Measurements from ENCODE around the gene PSMD11.
"Not testable (repeated sequence)": the region's sequence is repeated elsewhere in the genome, so short reads cannot be mapped to it uniquely, and the experiment has no call there.

PSMD11 gene

DNA sequence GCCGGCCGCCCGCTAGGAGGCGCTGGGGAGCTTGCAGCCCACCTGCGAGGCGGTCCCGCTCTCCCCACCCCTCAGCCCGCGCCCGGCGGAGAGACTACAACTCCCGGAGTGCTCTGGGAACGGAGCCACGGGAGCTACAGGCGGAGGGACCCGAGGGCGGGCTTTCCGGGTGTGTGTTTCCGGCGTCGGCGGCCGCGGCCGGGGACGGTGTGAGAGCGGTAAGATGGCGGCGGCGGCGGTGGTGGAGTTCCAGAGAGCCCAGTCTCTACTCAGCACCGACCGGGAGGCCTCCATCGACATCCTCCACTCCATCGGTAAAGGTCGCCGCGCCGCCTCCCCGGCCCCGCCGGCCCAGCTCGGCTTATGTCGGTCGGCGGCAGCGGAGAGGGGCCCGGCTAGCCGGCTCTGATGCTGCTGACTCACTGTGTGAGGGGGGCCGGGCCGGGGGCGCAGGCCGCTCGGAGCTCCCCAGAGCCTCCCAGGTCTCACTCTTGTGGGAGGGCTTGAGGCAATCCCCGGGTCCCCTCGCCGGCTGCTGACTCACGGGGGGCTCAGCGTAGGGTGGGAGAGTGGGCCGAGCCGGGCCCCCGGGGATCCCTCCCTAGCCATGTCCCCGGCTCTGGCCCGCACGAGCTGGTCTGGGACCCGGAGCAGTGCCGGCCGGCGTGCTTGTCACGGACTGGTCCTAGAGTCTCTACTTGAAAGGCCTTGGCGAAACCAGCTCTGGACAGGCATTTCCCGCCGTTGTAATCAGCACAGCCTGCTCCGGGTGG is at the start of gene PSMD11:
Gene PSMD11, plus strand, starts transcription at position 210 of the 773 bp plus-strand sequence. Its CDS starts 14 bp downstream, at position 224.
- peak; percentile 98 for DNase-seq (ENCODE audit: low spot score)

GRCh38 chr17:32396343-32396742 is 48.0 kb upstream of the PSMD11 start:
- DNase-seq (ENCODE audit: low spot score) = no peak

DNA sequence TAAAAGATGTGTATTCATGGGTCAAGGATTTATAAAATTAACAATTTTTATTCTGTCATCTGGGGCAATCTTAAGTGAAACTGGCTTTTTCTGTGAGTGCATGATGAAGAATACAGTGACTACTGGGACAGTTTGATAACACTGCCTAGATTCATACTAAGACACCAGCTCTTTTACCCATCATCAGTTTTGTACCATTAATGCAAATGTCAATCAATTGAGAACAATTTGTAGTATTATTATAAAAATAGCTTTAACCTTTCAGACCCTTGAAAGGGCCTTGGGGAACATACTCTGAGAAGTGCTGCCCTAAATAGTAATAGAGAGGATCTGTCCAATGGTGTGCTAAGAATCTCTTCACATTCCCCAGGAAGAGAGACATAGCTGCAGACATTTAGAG is 45.4 kb upstream of the PSMD11 start:
- no peak for DNase-seq (ENCODE audit: low spot score)

- DNase-seq (ENCODE audit: low spot score) = not testable (repeated sequence)
Measured at GRCh38 chr17:32410085-32410484, 34.2 kb upstream of the PSMD11 start.

DNA sequence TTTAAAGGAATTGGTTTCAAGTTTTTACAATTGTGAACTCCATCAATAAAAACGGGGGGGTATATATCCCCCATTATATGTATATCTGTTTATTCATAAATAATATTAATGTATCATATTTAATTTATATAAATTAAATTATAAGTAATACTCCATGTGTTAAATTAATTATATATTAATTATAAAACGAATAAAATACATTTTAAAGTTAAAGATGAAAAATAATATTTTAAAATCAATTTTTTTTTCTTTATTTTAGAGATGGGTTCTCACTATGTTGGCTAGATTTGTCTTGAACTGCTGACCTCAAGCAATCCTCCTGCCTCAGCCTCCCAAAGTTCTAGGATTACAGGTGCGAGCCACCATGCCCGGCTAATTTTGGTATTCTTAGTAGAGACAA is 17.4 kb upstream of the PSMD11 start:
- DNase-seq (ENCODE audit: low spot score) = no peak

- no peak for DNase-seq (ENCODE audit: low spot score)
Measured at GRCh38 chr17:32429598-32429997, 14.7 kb upstream of the PSMD11 start.

DNA sequence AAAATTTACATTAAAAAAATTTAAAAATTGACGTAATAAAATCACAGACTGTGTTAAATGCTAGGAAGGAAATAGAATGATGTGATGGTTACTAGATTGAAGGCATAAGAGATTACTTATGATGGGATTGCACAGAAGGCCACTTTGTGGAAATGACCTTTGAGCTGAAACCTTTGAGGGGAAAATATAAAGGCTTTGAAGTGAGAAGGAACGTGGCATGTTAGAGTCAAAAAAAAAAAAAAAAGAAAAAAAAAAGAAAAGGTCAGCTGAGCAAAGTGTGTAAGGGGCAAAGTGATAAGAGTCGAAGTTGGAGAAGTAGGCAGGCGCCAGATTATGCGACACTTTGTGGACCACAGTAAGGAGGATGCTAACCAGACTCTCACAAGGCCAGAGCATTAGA is 3.6 kb upstream of the PSMD11 start:
- no peak for DNase-seq (ENCODE audit: low spot score)

- DNase-seq (ENCODE audit: low spot score) = no peak
Measured at GRCh38 chr17:32441886-32442285, 2.4 kb upstream of the PSMD11 start.

DNA sequence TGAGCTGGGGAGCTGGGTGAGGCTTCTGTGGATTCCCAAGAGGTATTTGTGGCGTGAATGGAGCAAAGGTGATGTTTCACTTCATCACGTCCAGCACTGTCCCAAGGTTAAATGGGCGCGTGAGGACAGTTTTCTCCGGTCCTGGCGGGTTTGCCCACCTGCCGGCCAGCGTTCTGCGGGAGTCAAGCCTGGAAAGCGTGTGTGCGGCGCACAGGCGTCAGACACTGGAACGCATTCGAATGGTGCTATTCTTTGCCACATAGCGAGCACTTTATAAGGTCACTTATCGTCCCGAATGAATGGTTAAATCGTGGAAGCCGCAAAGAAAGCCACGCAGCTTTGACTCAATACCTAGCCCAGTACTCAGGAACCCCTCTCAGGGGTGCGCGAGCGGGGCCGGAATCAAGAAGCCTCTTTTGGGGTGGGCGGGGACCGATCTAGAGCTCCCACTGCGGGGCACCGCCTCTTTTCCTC is 446 bp upstream of the PSMD11 start:
- no peak for DNase-seq (ENCODE audit: low spot score)

- DNase-seq (ENCODE audit: low spot score) = peak; percentile 18
Measured at GRCh38 chr17:32445074-32445415, 735 bp downstream of the PSMD11 start.

- DNase-seq (ENCODE audit: low spot score) = no peak
Measured at GRCh38 chr17:32445497-32445896, 1.2 kb downstream of the PSMD11 start.

DNA sequence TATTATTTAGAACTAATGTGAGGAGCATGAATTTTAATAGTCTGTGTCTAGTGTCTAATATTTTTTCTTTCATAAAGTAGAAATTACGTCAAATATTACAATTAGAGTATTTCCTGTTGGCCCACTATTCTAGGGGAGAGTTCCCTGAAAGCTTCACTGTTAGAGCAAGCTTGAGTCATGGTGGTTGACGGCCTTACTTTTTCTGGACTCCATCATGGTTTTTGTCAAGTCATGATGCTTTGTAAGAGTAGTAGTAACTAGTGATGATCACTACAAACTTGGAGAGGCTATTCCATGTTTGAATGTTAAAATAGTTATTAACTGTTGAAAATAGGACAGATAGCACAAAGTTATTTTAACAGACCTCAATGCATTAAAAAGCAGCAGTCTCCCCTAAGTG is 1.7 kb downstream of the PSMD11 start:
- DNase-seq (ENCODE audit: low spot score) = no peak

- no peak for DNase-seq (ENCODE audit: low spot score)
Measured at GRCh38 chr17:32446949-32447348, 2.6 kb downstream of the PSMD11 start.

GRCh38 chr17:32449963-32450362 is 5.7 kb downstream of the PSMD11 start:
- no peak for DNase-seq (ENCODE audit: low spot score)

DNA sequence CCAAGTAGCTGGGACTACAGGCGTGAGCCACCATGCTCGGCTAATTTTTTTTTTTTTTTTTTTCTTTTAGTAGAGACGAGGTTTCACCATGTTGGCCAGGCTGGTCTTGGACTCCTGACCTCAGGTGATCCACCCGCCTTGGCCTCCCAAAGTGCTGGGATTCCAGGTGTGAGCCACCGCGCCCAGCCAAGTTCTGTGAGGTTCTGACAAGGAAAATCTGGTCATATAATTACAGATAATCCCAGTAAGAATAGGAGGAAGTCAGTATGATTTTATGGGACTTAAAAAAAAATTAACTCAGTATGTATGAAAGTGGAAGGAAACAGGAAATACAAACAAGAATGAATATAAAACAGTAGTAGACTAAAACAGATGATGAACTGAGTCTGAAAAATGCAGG is 6.1 kb downstream of the PSMD11 start:
- not testable (repeated sequence) for DNase-seq (ENCODE audit: low spot score)

DNA sequence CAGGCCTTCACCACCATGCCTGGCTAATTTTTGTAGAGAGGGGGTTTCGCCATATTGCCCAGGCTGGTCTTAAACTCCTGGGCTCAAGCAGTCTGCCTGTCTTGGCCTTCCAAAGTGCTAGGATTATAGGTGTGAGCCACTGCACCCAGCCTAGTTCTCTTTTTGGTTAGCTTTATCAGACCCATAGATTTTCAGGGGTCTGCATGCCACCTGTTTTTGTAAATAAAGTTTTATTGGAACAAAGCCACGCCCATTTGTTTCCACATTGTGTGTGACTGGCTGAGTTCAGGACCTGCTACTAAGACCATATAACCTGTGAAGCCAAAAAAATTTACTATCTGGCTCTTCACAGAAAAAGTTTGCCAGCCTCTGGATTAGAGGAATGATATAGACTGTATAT is 7.6 kb downstream of the PSMD11 start:
- DNase-seq (ENCODE audit: low spot score) = no peak

GRCh38 chr17:32452281-32452680 is 8.0 kb downstream of the PSMD11 start:
- no peak for DNase-seq (ENCODE audit: low spot score)

DNA sequence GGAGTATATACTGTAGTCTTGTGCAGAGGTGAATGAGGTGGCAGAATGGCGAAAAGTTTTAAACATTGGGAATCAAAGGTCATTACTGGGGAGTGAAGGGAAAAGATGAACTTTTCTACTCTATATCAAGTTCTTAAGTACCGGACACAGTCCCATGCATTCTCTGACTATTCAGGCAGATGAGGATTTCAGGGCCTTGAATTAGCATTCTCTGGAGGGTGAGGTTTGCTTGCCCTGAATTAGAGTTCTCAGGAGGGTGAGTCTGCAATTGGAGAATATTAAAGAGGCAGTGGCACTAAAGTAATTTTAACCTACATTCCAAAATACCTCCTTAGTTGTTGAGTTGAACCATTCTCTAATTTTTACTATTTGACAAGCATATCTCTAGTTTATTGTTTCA is 9.1 kb downstream of the PSMD11 start:
- no peak for DNase-seq (ENCODE audit: low spot score)

DNA sequence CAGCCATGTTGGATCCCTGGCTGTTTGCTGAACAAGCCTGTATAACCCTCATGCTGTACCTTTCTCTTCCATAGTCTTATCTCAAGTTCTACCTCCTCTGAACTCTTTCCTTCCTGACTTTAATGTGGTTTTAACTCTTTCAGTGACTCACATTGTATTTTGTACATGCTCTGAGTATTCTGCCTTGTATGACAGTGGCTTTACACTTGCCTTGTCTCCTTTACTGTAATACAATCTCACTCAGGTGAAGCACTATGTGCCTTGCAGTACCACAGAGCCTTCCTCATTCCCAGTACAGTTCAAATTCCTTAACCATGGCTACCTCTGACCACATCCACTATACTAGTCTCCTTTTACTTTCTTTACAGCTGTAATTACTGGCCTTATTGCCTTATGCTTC is 14.1 kb downstream of the PSMD11 start:
- DNase-seq (ENCODE audit: low spot score) = no peak

- DNase-seq (ENCODE audit: low spot score) = no peak
Measured at GRCh38 chr17:32460054-32460453, 15.7 kb downstream of the PSMD11 start.

GRCh38 chr17:32461498-32461852 is 17.2 kb downstream of the PSMD11 start:
- no peak for DNase-seq (ENCODE audit: low spot score)

DNA sequence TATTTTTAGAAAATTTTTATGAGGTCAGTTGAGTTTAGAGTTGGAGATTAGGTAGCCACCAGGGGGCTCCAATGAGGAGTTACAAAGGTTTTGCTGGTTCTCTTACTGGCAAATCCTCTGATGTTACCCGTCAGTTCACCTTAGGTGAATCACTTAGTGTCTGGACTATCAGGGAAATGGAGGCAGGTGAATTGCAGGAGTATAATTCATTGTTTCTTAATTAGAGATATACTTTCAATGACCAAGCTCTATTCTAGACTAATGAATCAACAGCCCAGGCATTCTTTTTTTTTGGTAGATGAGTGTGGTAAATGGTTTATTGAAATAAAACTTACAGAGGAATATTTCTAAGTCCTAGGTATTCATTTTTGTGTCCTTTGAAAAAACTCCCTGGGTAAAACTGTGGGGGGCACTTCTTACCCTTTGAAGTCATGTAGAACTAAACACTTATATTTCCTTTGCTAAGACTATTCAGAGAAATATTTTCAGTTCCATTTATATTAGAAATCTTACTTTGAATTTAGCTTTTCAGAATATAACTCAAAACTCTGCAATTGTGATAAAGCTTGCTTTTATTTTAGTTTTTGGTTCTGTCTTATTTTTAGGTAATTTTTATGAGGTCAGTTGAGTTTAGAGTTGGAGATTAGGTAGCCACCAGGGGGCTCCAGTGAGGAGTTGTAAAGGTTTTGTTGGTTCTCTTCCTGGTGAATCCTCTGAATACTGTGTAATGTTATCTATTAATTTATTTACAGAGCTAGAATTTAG is 17.7 kb downstream of the PSMD11 start:
- peak; percentile 62 for DNase-seq (ENCODE audit: low spot score)

GRCh38 chr17:32463304-32463703 is 19.0 kb downstream of the PSMD11 start:
- DNase-seq (ENCODE audit: low spot score) = no peak

DNA sequence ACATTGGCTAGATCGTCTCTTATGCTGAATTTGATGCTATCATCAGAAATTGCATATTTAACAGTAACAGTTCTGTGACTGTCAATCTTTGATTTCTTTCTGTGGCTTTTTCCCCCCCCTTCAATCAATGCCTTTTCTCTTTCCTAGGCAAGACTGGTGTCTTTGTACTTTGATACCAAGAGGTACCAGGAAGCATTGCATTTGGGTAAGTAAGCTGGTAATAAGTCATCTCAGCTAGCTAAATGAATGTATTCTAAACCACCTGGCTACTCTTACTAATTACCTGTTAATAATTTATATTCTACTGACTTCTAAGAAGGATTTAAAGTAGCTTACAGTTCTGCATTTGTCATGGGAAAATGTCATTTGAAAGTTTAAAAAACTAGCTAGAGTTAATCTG is 20.1 kb downstream of the PSMD11 start:
- no peak for DNase-seq (ENCODE audit: low spot score)
